ENCODE measurements around the gene PPP1CB.

DNA sequence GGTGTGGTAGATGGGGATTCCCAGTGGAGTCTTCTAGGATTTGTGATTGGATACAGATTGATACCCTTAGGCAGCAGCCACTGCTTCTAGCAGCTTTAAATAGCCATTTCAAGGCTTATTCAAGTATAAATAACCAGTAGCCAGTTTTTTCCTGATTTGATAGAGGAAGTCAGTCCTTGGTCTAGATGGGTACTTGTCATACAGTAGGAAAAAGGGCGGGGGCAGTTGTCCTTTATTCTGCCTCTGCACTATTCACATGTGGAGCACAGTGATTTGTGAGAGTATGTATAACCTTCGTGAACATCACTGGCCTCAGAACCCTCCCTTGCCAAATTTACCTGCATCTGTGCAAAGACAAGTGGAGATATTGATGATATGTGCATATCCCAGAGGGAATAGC, 6.8 kb downstream of the PPP1CB start:
- TF ChIP-seq, protein P1, sequence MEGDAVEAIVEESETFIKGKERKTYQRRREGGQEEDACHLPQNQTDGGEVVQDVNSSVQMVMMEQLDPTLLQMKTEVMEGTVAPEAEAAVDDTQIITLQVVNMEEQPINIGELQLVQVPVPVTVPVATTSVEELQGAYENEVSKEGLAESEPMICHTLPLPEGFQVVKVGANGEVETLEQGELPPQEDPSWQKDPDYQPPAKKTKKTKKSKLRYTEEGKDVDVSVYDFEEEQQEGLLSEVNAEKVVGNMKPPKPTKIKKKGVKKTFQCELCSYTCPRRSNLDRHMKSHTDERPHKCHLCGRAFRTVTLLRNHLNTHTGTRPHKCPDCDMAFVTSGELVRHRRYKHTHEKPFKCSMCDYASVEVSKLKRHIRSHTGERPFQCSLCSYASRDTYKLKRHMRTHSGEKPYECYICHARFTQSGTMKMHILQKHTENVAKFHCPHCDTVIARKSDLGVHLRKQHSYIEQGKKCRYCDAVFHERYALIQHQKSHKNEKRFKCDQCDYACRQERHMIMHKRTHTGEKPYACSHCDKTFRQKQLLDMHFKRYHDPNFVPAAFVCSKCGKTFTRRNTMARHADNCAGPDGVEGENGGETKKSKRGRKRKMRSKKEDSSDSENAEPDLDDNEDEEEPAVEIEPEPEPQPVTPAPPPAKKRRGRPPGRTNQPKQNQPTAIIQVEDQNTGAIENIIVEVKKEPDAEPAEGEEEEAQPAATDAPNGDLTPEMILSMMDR (IDR thresholded peaks at IDR 0.05) = no peak
- TF ChIP-seq POLR2A (IDR thresholded peaks at IDR 0.05) = no peak
